Breast epithelium (tissue), 4 donors: Measurements from ENCODE around the gene BRDT. TPM values are rescaled to one million over a fixed set of nuclear protein-coding genes. Genes with fewer than 3 reads are reported as not detected.

ENCODE experiments used
- DNase-seq, 2 donors: peaks; one replicate each; pipeline ENCODE4 v3.0.0-alpha.2; 2019; ENCODE audit warnings: low spot score in 2 of 2
- H3K27ac ChIP-seq, 2 donors: fragments of 200-600 bp; sonication (generic) in 1 of 2; one replicate each; pipeline ENCODE4 v1.5.1; 2016 to 2019; ENCODE audit warnings: mild to moderate bottlenecking in 1 of 2
- H3K27me3 ChIP-seq, 2 donors: fragments of 200-600 bp; sonication (generic) in 1 of 2; one replicate each; pipeline versions ENCODE4 v1.5.1 to v1.6.0; 2017 to 2019; ENCODE audit warnings: control low read depth in 1 of 2, mild to moderate bottlenecking in 1 of 2
- H3K36me3 ChIP-seq: fragments of 200-600 bp; one replicate; pipeline ENCODE4 v1.5.1; 2019
- H3K4me1 ChIP-seq, 2 donors: fragments of 200-600 bp; sonication (generic); one replicate each; pipeline ENCODE4 v1.5.1; 2016 to 2019; ENCODE audit warnings: control low read depth in 1 of 2
- H3K4me3 ChIP-seq, 3 donors: fragments of 200-600 bp; sonication (generic); 1 replicate in 2 of 3; 2 replicates in 1 of 3; pipeline ENCODE4 v1.5.1; 2016 to 2019; ENCODE audit warnings: mild to moderate bottlenecking in 3 of 3, moderate library complexity in 2 of 3
- H3K9me3 ChIP-seq, 2 donors: fragments of 200-600 bp; sonication (generic) in 1 of 2; one replicate each; pipeline ENCODE4 v1.5.1; 2016 to 2019; ENCODE audit warnings: control low read depth in 1 of 2
- POLR2A ChIP-seq: fragments of 450-650 bp; IDR thresholded peaks from one replicate; pipeline ENCODE4 v1.6.1; 2016; ENCODE audit warnings: antibody characterized with exemption, mild to moderate bottlenecking, moderate library complexity
- POLR2AphosphoS5 ChIP-seq, 3 donors: sonication (generic); formaldehyde crosslinking; IDR thresholded peaks; one replicate each; pipeline ENCODE4 v1.6.1; 2017; ENCODE audit warnings: antibody characterized with exemption in 3 of 3
- intact Hi-C: fragments of 100-400 bp; cut with DNase I; formaldehyde crosslinking; loops from one replicate; pipeline ENCODE4 v1.15.1; 2023; ENCODE audit warnings: low total_unique reads
- total RNA-seq, 3 donors: library from RNA; depleted of rRNA; stranded (reverse); fragments of >200 nt; gene quantifications; one replicate each; pipeline ENCODE4 v1.1.0, GENCODE V29; 2016
- TF ChIP-seq, protein P1 (sequence below), 3 donors: fragments of 450-650 bp; IDR thresholded peaks; one replicate each; pipeline ENCODE4 v1.5.1; 2016 to 2017; ENCODE audit warnings: antibody characterized with exemption in 3 of 3, mild to moderate bottlenecking in 3 of 3, moderate library complexity in 3 of 3

BRDT gene
- total RNA-seq, 3 donors from 2014 or later: 0.29 TPM; not detected in 2

DNA sequence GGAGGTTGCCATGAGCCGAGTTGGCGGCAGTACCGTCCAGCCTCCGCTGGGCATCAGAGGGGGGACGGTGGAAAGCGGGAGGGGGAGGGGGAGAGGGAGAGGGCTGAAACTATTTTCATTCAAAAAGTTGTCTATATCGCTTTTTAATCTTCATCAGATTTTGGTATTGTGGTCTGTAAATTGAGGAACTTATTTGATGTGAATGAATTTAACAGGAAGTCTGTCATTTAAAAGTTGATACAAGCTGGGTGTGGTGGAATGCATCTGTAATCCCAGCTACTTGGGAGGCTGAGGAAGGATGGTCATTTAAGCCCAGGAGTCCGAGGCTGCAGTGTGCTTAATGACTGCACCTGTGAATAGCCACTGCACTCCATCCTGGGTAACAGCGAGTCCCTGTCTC is 77.6 kb downstream of the BRDT start:
- intact Hi-C loops: no loop called here
- no peaks in the 10 kb centered on the region for H3K36me3 ChIP-seq
- H3K4me1 ChIP-seq: no peaks in the 10 kb centered on the region
- no peaks in the 10 kb centered on the region for H3K27me3 ChIP-seq
- no peak for DNase-seq
- H3K27ac ChIP-seq: no peak overlapping the region
- no peaks in the 10 kb centered on the region for H3K9me3 ChIP-seq
- TF ChIP-seq POLR2AphosphoS5 (IDR thresholded peaks at IDR 0.05) (no peak), POLR2A (no peak)
- TF ChIP-seq, protein P1, sequence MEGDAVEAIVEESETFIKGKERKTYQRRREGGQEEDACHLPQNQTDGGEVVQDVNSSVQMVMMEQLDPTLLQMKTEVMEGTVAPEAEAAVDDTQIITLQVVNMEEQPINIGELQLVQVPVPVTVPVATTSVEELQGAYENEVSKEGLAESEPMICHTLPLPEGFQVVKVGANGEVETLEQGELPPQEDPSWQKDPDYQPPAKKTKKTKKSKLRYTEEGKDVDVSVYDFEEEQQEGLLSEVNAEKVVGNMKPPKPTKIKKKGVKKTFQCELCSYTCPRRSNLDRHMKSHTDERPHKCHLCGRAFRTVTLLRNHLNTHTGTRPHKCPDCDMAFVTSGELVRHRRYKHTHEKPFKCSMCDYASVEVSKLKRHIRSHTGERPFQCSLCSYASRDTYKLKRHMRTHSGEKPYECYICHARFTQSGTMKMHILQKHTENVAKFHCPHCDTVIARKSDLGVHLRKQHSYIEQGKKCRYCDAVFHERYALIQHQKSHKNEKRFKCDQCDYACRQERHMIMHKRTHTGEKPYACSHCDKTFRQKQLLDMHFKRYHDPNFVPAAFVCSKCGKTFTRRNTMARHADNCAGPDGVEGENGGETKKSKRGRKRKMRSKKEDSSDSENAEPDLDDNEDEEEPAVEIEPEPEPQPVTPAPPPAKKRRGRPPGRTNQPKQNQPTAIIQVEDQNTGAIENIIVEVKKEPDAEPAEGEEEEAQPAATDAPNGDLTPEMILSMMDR (IDR thresholded peaks at IDR 0.05): no peak
- H3K4me3 ChIP-seq: no peak overlapping the region

- H3K4me1 ChIP-seq: no peaks in the 10 kb centered on the region
- H3K4me3 ChIP-seq: peak overlapping the region; percentile 49 to 82 (median 58)
- H3K27ac ChIP-seq: no peak overlapping the region
- H3K27me3 ChIP-seq: no peaks in the 10 kb centered on the region
- no peaks in the 10 kb centered on the region for H3K36me3 ChIP-seq
- intact Hi-C loops: no loop called here
- TF ChIP-seq POLR2A (no peak), POLR2AphosphoS5 (IDR thresholded peaks at IDR 0.05) (no peak)
- TF ChIP-seq, protein P1 (IDR thresholded peaks at IDR 0.05): no peak
- no peak for DNase-seq
- no peaks in the 10 kb centered on the region for H3K9me3 ChIP-seq
Observed at GRCh38 chr1:92029241-92029922, 80.2 kb downstream of the BRDT start.

DNA sequence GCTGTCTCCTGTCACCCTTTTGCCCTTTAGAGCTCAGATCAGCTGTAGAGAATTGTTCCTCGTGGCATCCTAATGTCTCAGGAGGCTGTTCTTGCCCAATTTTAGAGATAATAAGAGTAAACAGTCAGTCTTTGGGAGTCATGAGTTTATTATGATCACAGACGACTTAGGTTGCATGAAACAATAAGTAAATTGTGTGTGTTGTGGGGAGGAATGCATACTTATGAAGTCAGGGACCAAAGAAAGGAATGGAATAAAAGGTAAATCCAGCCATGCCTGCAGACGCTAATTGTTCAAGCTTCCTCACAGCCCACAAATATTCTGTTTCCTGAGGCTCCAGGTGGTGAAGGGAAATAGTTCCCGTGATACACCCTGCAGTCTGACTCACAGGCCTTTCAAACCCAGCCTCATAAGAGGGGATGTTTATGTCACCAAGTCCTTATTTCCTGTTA is 81.5 kb downstream of the BRDT start:
- Histone ChIP-seq H3K36me3 (no peaks in the 10 kb centered on the region), H3K9me3 (no peaks in the 10 kb centered on the region), H3K4me1 (no peaks in the 10 kb centered on the region), H3K27ac (no peak overlapping the region), H3K4me3 (peak overlapping the region in 2 of 3 donors; percentile 58 to 82), H3K27me3 (no peaks in the 10 kb centered on the region)
- TF ChIP-seq POLR2AphosphoS5 (IDR thresholded peaks at IDR 0.05) (no peak), POLR2A (no peak)
- TF ChIP-seq, protein P1 (IDR thresholded peaks at IDR 0.05): no peak
- intact Hi-C loops: loop anchor here (5.0 kb wide), 1 partner anchor 313 kb away; no protein-coding TSS in a partner anchor
- no peak for DNase-seq

DNA sequence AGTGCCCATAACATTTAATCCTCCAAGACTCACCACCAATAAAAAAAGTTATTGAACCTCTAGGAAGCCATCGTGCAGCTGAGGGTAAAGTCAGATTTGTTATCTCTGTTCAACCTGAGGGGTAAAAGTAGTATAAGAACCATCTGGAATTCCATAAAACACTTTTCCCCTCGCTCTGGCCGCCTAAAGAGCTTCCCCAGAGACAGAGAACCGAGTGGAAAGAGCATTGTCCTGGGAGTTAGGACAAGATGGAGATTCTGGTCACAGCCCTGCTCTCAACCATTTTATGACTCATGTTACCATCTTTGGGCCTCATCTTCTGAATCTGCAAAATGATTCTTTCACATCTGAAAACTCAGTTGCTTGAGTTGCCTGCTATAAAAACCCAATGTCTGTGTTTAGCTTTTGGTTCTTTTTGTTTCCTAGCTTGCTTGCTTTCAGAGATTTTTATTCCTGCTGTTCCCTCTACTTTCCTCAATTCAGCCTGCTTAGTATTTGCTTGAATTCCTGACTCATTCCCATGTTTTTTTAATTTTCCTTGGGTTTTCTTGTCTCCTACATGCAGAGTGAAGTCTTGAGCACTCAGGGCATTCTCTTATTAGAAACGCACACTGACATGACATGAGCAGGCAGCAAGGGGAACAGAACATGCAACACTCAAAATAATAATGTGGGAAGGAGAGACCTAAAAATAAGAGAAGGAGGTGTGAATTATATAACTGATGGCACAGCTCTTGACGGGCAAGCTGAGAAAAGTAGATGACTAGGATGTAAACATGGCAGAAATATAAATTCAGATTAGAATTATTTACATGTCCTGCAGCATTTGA is 82.3 kb downstream of the BRDT start:
- H3K9me3 ChIP-seq: no peaks in the 10 kb centered on the region
- H3K27ac ChIP-seq: no peak overlapping the region
- H3K27me3 ChIP-seq: no peaks in the 10 kb centered on the region
- intact Hi-C loops: loop anchor here (5.0 kb wide), 1 partner anchor 314 kb away; no protein-coding TSS in a partner anchor
- H3K36me3 ChIP-seq: no peaks in the 10 kb centered on the region
- TF ChIP-seq, protein P1 (IDR thresholded peaks at IDR 0.05): no peak
- TF ChIP-seq POLR2A: no peak
- no peak for TF ChIP-seq POLR2AphosphoS5 (IDR thresholded peaks at IDR 0.05)
- no peaks in the 10 kb centered on the region for H3K4me1 ChIP-seq
- H3K4me3 ChIP-seq: no peak overlapping the region
- DNase-seq: no peak

DNA sequence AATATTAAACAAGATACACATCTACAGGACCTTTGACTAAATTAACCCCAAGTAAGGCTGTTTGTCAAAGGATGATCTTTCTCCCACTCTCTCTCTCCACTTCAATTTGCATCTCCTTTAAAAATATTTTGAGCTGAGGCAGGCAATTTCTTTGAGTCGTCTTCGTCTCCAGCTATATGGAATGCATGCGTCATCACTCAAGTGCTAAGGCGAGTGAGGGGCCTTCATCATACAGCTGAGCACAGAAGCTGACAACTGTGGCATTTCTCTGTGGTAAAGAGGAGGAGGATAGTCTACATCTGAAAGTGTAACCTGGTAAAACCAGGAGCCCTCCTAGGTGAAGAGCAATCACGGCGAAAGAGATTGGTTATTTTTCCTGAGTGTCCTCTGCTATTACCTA is 88.2 kb downstream of the BRDT start:
- Histone ChIP-seq H3K4me3 (no peak overlapping the region), H3K36me3 (no peaks in the 10 kb centered on the region), H3K27ac (no peak overlapping the region), H3K9me3 (no peaks in the 10 kb centered on the region), H3K4me1 (no peaks in the 10 kb centered on the region), H3K27me3 (no peaks in the 10 kb centered on the region)
- intact Hi-C loops: no loop called here
- DNase-seq: no peak
- TF ChIP-seq POLR2A: no peak
